ENCODE results near the gene NBL1. TPM values are rescaled to one million over a fixed set of nuclear protein-coding genes. Genes with fewer than 3 reads are reported as not detected.

The NBL1 gene
- total and polyA plus RNA-seq, 2 of the 4 experiments (the other 2 are of a cell fraction) = 14.0 to 54.2 TPM

- no peaks in the 10 kb centered on the region for H3K27me3 ChIP-seq (ENCODE audit: control insufficient read depth, insufficient read depth, low read length)
- H3K9me3 ChIP-seq (ENCODE audit: control insufficient read depth, insufficient read depth, low read length) = no peaks in the 10 kb centered on the region
- H3K18ac ChIP-seq (ENCODE audit: low read depth, low read length) = no peak overlapping the region
- no TSS peak for BruUV-seq (replicated peaks)
- H3K56ac ChIP-seq (ENCODE audit: extremely low read depth, insufficient read depth, low read length) = no peak overlapping the region
- no peak overlapping the region for H4K8ac ChIP-seq (ENCODE audit: low read depth in 2 of 2, low read length in 2 of 2)
- H2AK5ac ChIP-seq (ENCODE audit: low read depth, low read length) = no peak overlapping the region
- no peaks in the 10 kb centered on the region for H3K4me1 ChIP-seq (ENCODE audit: control insufficient read depth, insufficient read depth, low read length)
- no peak overlapping the region for H4K5ac ChIP-seq (ENCODE audit: low read depth, low read length)
- no peak overlapping the region for H2BK120ac ChIP-seq (ENCODE audit: low read depth, low read length)
- H2AK9ac ChIP-seq (replicated peaks; ENCODE audit: low read depth, low read length, poor library complexity) = no peak overlapping the region
- CTCF ChIA-PET = no interaction called here
- no peak for TF ChIP-seq BHLHE40 (IDR thresholded peaks at IDR 0.05; ENCODE audit: low read depth, low read length)
- TF ChIP-seq SMC3 (IDR thresholded peaks at IDR 0.05; ENCODE audit: low read depth, low read length) = no peak
- no peak for TF ChIP-seq ELK1 (IDR thresholded peaks at IDR 0.05; ENCODE audit: borderline replicate concordance, low read depth, low read length)
- TF ChIP-seq USF2 (IDR thresholded peaks at IDR 0.05; ENCODE audit: low read depth, low read length) = no peak
- TF ChIP-seq CTCF (conservative IDR thresholded peaks at IDR 0.05; ENCODE audit: low read depth, low read length) = no peak
- no peak for TF ChIP-seq CEBPB (IDR thresholded peaks at IDR 0.05; ENCODE audit: low read depth, low read length)
- TF ChIP-seq RAD21 (IDR thresholded peaks at IDR 0.05; ENCODE audit: low read length) = no peak
- TF ChIP-seq MXI1 (IDR thresholded peaks at IDR 0.05; ENCODE audit: borderline replicate concordance, low read depth, low read length) = no peak
- no peak for TF ChIP-seq RFX5 (IDR thresholded peaks at IDR 0.05; ENCODE audit: low read depth, low read length)
- TF ChIP-seq MAFK (IDR thresholded peaks at IDR 0.05; ENCODE audit: low read depth, low read length) = no peak
- no peaks in the 10 kb centered on the region for H4K20me1 ChIP-seq (ENCODE audit: insufficient read depth, low read length)
- H3K9ac ChIP-seq (ENCODE audit: low read depth, low read length) = no peak overlapping the region
- peaks cover 14% of the 10 kb centered on the region; the same call in 1 of the 2 replicates for H3K36me3 ChIP-seq (ENCODE audit: control insufficient read depth, insufficient read depth, low read length)
- H3K4ac ChIP-seq (ENCODE audit: low read depth, low read length) = no peak overlapping the region
- dilution Hi-C loops (cut with HindIII; ENCODE audit: low sequenced_read_pairs, unreplicated experiment) = no loop called here
- no peak for ATAC-seq (ENCODE audit: low read depth)
- H3K14ac ChIP-seq (replicated peaks; ENCODE audit: low read depth, low read length) = no peak overlapping the region
- no peak overlapping the region for H3K4me2 ChIP-seq (ENCODE audit: low read depth, low read length)
- H3K9me1 ChIP-seq (ENCODE audit: insufficient read depth, low read length) = no peaks in the 10 kb centered on the region
- no peak overlapping the region for H3K23ac ChIP-seq (ENCODE audit: low read depth, low read length)
- H4K91ac ChIP-seq (ENCODE audit: insufficient read depth, low read depth, low read length) = no peak overlapping the region
- no peak for DNase-seq
- H3K4me3 ChIP-seq (ENCODE audit: insufficient read depth, low read depth, low read length) = no peak overlapping the region
- no peaks in the 10 kb centered on the region for H3K79me1 ChIP-seq (ENCODE audit: low read depth in 1 of 2, low read length in 2 of 2)
- POLR2A ChIA-PET (ENCODE audit: unreplicated experiment) = no interaction called here
- H2AFZ ChIP-seq (replicated peaks; ENCODE audit: low read length, poor library complexity) = no peak overlapping the region
- in situ Hi-C loops (cut with MboI; ENCODE audit: low sequenced_read_pairs) = no loop called here
- no peak overlapping the region for H2BK15ac ChIP-seq (ENCODE audit: low read depth, low read length)
- intact Hi-C loops (cut with micrococcal nuclease) = no loop called here
- H2BK20ac ChIP-seq (ENCODE audit: low read depth, low read length) = no peak overlapping the region
- WGBS, 2 experiments (ENCODE audit: extremely low coverage in 2 of 2, insufficient read length in 1 of 2) = 89% methylated on average over 1 of the region's 4 CpGs; no CpG with 5 or more reads in 1 of the 2 experiments
- no peak overlapping the region for H2BK5ac ChIP-seq (ENCODE audit: low read depth, low read length, poor library complexity, severe bottlenecking)
- H3K27ac ChIP-seq (ENCODE audit: insufficient read depth, low read length) = no peak overlapping the region
These were observed 54.1 kb downstream of the NBL1 start for GRCh38 chr1:19698181-19698580.

All from IMR-90 (cell line).